HG02642 (cell line): ENCODE measurements around the gene OR2B2.

Experiments
- ATAC-seq: cut with Tn5 transposase; IDR thresholded peaks from one replicate; pipeline ENCODE4 v1.9.1; 2021; ENCODE audit warnings: mild to moderate bottlenecking; ENCODE audit not compliant: unreplicated experiment, poor library complexity

Gene OR2B2

GRCh38 chr6:27893836-27894807 lies 18.1 kb downstream of the OR2B2 start:
- ATAC-seq: peak; percentile 13

- peak; percentile 55 for ATAC-seq
These were observed 18.9 kb downstream of the OR2B2 start for GRCh38 chr6:27893059-27893835.

GRCh38 chr6:27892649-27893058 lies 19.5 kb downstream of the OR2B2 start:
- no peak for ATAC-seq

DNA sequence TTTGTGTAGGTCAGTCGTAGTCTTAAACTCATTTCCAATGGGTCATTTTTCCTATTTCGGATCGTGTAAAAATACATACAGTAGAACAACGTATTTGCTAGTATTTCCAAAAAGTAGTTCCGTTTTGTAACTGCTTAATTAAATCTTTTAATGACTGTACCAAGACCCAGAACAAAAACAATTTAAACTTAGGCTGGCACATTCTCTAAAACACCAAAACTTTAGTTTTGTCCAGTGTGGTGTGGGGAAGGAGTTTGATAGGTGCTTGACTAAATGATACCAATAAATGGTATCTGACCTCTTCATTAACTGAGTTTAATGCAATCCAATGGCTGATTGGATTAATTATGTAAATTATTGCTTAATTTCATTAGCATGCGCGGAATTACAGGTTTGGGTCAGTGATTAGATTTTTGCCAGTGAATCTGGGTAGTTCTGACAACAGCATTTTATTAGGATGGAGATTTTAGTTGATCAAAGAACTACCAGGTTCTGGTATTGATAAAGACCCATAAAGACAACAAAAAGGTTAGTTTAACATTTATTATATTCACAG lies 20.8 kb downstream of the OR2B2 start:
- ATAC-seq: no peak

DNA sequence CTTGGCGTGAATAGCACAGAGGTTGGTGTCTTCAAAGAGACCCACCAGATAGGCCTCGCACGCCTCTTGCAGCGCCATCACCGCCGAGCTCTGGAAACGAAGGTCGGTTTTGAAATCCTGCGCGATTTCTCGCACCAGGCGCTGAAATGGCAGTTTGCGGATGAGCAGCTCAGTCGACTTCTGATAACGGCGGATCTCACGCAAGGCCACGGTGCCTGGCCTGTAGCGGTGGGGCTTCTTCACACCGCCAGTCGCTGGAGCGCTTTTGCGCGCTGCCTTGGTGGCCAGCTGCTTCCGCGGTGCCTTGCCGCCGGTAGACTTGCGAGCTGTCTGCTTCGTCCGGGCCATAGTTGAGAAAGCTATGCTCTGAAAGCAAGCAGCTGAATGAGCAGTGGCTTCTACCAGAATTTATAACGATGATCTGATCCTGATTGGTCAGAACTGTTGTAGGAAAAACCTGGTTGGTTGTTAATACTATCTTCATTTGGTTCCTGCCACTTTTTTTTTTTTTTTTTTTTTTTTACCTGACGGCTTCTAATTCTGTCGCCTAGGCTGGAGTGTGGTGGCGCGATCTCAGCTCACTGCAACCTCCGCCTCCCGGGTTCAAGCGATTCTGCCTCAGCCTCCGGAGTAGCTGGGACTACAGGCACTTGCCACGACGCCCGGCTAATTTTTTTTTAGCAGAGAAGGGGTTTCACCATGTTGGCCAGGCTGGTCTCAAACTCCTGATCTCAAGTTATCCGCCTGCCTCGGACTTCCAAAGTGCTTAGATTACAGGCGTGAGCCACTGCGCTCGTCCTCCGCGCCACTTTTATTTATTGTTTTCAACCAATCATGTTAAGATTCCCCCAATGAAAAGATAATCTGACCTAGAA lies 21.5 kb downstream of the OR2B2 start:
- peak; percentile 46 for ATAC-seq

GRCh38 chr6:27889628-27890444 lies 22.4 kb downstream of the OR2B2 start:
- no peak for ATAC-seq

DNA sequence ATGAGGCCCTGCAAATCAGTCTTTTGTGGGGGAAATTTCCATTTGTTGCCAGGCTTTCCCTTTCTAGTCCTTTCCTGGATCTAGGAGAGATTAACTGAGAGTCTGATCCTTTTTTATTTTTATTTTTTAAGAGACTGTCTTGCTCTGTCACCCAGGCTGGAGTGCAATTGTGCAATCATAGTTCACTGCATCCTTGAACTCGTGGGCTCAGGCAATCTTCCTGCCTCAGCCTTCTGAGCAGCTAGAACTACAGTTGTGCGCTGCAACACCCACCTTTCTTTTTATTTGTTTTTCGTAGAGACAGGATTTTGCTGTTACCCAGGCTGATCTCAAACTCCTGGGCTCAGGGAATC lies 22.9 kb downstream of the OR2B2 start:
- ATAC-seq: no peak

DNA sequence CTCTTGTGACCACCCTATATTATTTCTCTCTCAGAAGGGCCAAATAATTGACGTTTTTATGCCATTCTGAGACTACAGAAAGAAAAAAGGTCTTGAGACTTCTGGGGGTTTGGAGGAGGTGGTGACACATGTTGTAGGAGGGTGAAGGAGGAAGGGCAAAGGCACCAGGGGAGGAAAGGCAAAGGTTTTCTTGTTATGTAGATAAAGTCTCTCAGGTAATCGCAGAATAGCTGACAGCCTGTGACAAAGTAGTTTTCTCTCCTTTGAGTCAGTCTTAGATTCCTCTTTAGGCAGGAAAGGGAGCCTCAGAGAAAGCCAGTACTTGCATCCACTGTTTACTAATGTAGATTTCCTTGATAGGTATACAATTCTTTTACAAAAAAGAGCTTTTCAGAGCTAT lies 23.6 kb downstream of the OR2B2 start:
- no peak for ATAC-seq

DNA sequence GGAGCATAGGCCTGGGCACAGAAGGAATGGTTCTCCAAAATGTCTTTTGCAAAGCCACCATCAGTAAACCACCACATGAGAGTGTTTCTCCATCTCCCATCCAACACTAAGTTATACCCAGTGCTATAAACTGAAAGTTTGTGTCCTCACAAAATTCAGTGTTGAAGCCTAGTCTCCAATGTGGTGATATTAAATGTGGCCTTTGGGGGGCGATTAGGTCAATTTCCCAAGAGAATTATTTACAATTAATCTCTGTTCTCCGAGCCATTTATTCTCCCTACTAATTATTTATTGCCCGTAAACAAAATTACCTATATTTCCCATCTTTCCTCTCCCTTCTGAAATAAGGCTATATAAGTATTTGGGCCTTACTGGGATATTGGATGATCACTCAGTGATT lies 26.1 kb downstream of the OR2B2 start:
- ATAC-seq: no peak

DNA sequence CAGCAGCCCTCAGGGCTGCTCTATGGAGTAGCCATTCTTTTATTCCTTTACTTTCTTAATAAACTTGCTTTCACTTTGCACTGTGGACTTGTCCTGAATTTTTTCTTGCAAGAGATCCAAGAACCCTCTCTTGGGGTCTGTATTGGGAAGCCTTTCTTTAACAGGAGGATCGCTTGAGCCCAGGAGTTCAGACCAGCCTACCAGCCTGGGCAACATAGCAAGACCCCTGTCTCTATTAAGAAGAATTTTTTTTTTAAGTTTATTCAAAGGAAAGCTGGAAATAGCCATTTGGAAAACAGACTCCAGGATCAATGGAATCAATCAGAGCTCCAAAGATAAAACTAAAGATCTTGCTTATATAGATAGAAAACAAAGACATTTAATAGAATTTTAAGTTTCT lies 29.1 kb downstream of the OR2B2 start:
- ATAC-seq: no peak

DNA sequence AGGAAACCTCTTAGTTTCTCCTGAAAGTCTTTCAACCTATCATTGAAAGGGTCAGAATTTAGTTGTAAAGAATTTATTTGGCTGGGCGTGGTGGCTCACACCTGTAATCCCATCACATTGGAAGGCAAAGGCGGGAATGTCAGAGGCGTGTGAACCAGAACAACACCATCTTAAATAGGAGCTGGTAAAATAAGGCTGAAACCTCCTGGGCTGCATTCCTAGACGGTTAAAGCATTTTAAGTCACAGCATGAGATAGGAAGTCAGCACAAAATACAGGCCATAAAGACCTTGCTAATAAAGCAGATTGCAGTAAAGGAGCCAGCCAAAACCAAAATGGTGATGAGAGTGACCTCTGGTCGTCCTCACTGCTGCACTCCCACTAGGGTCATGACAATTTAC lies 29.6 kb downstream of the OR2B2 start:
- no peak for ATAC-seq

- ATAC-seq: no peak
These were observed 32.4 kb downstream of the OR2B2 start for GRCh38 chr6:27879837-27880236.

DNA sequence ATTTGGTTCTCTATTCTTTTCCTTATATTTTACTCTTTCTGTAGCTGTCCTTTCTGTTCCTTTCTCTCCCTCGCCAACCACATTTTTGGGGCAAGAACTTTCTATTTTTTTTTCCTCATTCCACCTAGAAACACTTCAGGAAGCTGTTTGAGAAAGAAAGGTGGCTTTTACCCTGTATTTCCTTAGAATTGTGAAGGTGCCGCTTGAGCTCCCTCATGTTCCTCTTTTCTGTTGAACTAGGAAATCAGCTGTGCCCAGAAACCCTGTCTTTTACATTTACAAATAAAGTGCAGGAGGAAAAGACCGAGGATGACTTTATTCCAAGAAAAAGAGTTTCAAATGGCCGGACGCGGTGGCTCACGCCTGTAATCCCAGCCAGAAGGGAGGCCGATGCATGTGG lies 38.2 kb downstream of the OR2B2 start:
- no peak for ATAC-seq

- ATAC-seq: peak; percentile 40
These were observed 38.9 kb downstream of the OR2B2 start for GRCh38 chr6:27873021-27873940.

- peak; percentile 32 for ATAC-seq
These were observed 39.6 kb downstream of the OR2B2 start for GRCh38 chr6:27872642-27873020.

DNA sequence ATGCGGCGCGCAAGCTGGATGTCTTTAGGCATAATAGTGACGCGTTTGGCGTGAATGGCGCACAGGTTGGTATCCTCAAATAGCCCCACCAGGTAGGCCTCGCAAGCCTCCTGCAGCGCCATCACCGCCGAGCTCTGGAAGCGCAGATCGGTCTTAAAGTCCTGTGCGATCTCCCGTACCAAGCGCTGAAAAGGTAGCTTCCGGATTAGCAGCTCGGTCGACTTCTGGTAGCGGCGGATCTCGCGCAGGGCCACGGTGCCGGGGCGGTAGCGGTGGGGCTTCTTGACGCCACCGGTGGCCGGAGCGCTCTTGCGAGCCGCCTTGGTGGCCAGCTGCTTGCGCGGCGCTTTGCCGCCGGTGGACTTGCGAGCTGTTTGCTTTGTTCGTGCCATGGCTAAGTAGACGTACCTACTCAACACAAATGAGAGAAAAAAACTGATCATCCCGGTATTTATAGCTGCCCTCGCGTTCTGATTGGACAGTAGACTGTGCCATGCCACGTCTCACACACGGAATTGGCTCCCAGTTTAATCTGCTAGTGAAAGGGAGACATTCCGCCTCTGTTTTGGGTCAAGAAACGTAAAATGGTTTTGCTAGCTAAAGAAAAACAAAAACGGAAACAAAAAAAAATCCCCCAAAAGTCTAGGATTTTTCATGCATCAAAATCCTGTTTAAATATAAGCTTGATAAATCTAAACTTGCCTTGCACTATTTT lies 40.1 kb downstream of the OR2B2 start:
- ATAC-seq: peak; percentile 61

DNA sequence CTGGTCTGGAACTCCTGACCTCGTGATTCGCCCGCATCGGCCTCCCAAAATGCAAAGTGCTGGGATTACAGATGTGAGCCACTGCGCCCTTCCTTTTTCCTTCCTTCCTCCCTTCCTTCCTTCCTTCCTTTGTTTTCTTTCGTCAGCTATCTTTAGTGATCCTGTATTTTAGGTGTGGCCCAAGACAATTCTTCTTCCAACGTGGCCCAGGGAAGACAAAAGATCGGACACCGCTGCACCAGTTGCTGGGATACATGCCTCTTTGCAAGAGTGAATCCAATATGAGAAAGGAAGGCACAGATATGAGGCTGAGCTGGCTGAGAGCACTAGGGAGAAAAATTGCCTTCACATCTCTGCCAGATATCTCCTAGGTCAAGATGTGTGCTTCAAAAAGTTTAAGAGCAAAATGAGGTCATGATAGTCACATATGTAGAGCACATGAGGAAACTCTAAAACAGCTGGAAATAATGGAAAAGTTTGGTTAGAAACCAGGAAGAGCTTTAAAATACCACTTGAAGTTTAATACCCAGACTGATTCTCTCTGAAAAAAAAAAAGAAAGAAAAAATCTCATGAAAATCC lies 41.8 kb downstream of the OR2B2 start:
- ATAC-seq: no peak
